HEK293 (cell line): ENCODE measurements around the gene SUSD4.

ENCODE experiments used
- CTCF ChIA-PET: fragments of 350-600 bp; formaldehyde crosslinking; extraction: SDS; loops from one replicate; lab custom pipeline; 2021; ENCODE audit warnings: antibody characterized with exemption; lab: Yijun Ruan, JAX
- POLR2A ChIA-PET: fragments of 300-600 bp; formaldehyde crosslinking; extraction: SDS; loops from one replicate; lab custom pipeline; 2020; ENCODE audit warnings: antibody characterized with exemption, inconsistent platforms; lab: Yijun Ruan, JAX
- H3K27ac ChIP-seq: fragments of 200-500 bp; sonication (Bioruptor generic); 2 replicates; pipeline ENCODE4 v1.5.1; 2014; ENCODE audit warnings: low read depth, low read length, control low read depth, inconsistent platforms; ENCODE audit errors: extremely low read depth
- H3K36me3 ChIP-seq, 2 experiments: fragments of 200-500 bp in 1 of 2; sonication (Bioruptor generic) in 1 of 2; 1 replicate in 1 of 2; 2 replicates in 1 of 2; pipeline ENCODE4 v1.5.1; 2014 to 2017; ENCODE audit warnings: inconsistent platforms in 2 of 2, low read length in 2 of 2; ENCODE audit not compliant: control insufficient read depth in 2 of 2, insufficient read depth in 1 of 2
- H3K4me1 ChIP-seq: fragments of 200-500 bp; sonication (Bioruptor generic); 2 replicates; pipeline ENCODE4 v1.5.1; 2014; ENCODE audit warnings: mild to moderate bottlenecking, low read length, inconsistent platforms; ENCODE audit not compliant: control insufficient read depth, insufficient read depth
- H3K4me3 ChIP-seq: 2 replicates; pipeline ENCODE4 v1.5.1; 2011; ENCODE audit warnings: low read depth, mild to moderate bottlenecking, control low read depth, low read length, moderate library complexity
- H3K9me3 ChIP-seq: fragments of 200-500 bp; sonication (Bioruptor generic); 2 replicates; pipeline ENCODE4 v1.5.1; 2014; ENCODE audit warnings: low read depth, low read length, inconsistent platforms; ENCODE audit not compliant: control insufficient read depth, insufficient read depth
- GFI1B ChIP-seq: fragments of 450-650 bp; formaldehyde crosslinking; IDR thresholded peaks from 2 replicates; pipeline ENCODE4 v1.5.1; 2016; ENCODE audit warnings: missing biosample characterization, missing genetic modification characterization
- SCRT1 ChIP-seq: fragments of 450-650 bp; formaldehyde crosslinking; IDR thresholded peaks from 2 replicates; pipeline ENCODE4 v1.5.1; 2016; ENCODE audit warnings: missing biosample characterization, missing genetic modification characterization, borderline replicate concordance
- ZBTB48 ChIP-seq: fragments of 450-650 bp; formaldehyde crosslinking; IDR thresholded peaks from 2 replicates; pipeline ENCODE4 v1.5.1; 2016; ENCODE audit warnings: missing biosample characterization, missing genetic modification characterization
- ZBTB8A ChIP-seq: fragments of 450-650 bp; formaldehyde crosslinking; IDR thresholded peaks from 2 replicates; pipeline ENCODE4 v1.5.1; 2016; ENCODE audit warnings: missing biosample characterization, missing genetic modification characterization
- ZIC2 ChIP-seq: fragments of 450-650 bp; formaldehyde crosslinking; IDR thresholded peaks from 2 replicates; pipeline ENCODE4 v1.5.1; 2016; ENCODE audit warnings: missing biosample characterization, missing genetic modification characterization
- ZNF140 ChIP-seq: fragments of 450-650 bp; formaldehyde crosslinking; IDR thresholded peaks from 2 replicates; pipeline ENCODE4 v1.5.1; 2016; ENCODE audit warnings: missing biosample characterization, missing genetic modification characterization
- ZNF18 ChIP-seq: fragments of 450-650 bp; formaldehyde crosslinking; IDR thresholded peaks from 2 replicates; pipeline ENCODE4 v1.5.1; 2016; ENCODE audit warnings: missing biosample characterization, missing genetic modification characterization
- ZNF184 ChIP-seq: fragments of 450-650 bp; IDR thresholded peaks from 2 replicates; pipeline ENCODE4 v1.5.1; 2018; ENCODE audit warnings: missing biosample characterization, mild to moderate bottlenecking, missing genetic modification characterization
- ZNF221 ChIP-seq: fragments of 450-650 bp; formaldehyde crosslinking; IDR thresholded peaks from 2 replicates; pipeline ENCODE4 v1.5.1; 2017; ENCODE audit warnings: missing biosample characterization, missing genetic modification characterization, borderline replicate concordance
- ZNF324 ChIP-seq: fragments of 450-650 bp; formaldehyde crosslinking; IDR thresholded peaks from 2 replicates; pipeline ENCODE4 v1.5.1; 2016; ENCODE audit warnings: missing biosample characterization, missing genetic modification characterization
- ZNF354C ChIP-seq: fragments of 450-650 bp; formaldehyde crosslinking; IDR thresholded peaks from 2 replicates; pipeline ENCODE4 v1.5.1; 2016; ENCODE audit warnings: missing biosample characterization, missing genetic modification characterization, low read depth, borderline replicate concordance
- ZNF501 ChIP-seq: fragments of 450-650 bp; formaldehyde crosslinking; IDR thresholded peaks from 2 replicates; pipeline ENCODE4 v1.5.1; 2016; ENCODE audit warnings: missing biosample characterization, missing genetic modification characterization
- ZNF510 ChIP-seq: fragments of 450-650 bp; formaldehyde crosslinking; IDR thresholded peaks from 2 replicates; pipeline ENCODE4 v1.5.1; 2018; ENCODE audit warnings: mild to moderate bottlenecking, missing genetic modification characterization, missing biosample characterization; ENCODE audit not compliant: insufficient replicate concordance
- ZNF626 ChIP-seq: fragments of 450-650 bp; sonication (Bioruptor Pico); formaldehyde crosslinking; IDR thresholded peaks from 2 replicates; pipeline ENCODE4 v1.5.1; 2018; ENCODE audit warnings: missing biosample characterization, missing genetic modification characterization, inconsistent platforms
- ZNF658 ChIP-seq: fragments of 450-650 bp; formaldehyde crosslinking; IDR thresholded peaks from 2 replicates; pipeline ENCODE4; 2016; ENCODE audit warnings: missing biosample characterization, missing genetic modification characterization
- ZNF707 ChIP-seq: fragments of 450-650 bp; formaldehyde crosslinking; IDR thresholded peaks from 2 replicates; pipeline ENCODE4 v1.5.1; 2016; ENCODE audit warnings: missing biosample characterization, missing genetic modification characterization
- ZNF792 ChIP-seq: fragments of 450-650 bp; formaldehyde crosslinking; IDR thresholded peaks from 2 replicates; pipeline ENCODE4 v1.5.1; 2016; ENCODE audit warnings: missing biosample characterization, missing genetic modification characterization
- ZSCAN23 ChIP-seq: fragments of 450-650 bp; formaldehyde crosslinking; IDR thresholded peaks from 2 replicates; pipeline ENCODE4 v1.5.1; 2016; ENCODE audit warnings: missing biosample characterization, missing genetic modification characterization
- TF ChIP-seq, protein P1 (sequence below): fragments of 450-650 bp; formaldehyde crosslinking; IDR thresholded peaks from 2 replicates; pipeline ENCODE4 v1.5.1; 2016; ENCODE audit warnings: missing biosample characterization, missing genetic modification characterization
- TF ChIP-seq, protein P2 (sequence below): fragments of 450-650 bp; formaldehyde crosslinking; IDR thresholded peaks from 2 replicates; pipeline ENCODE4 v1.5.1; 2016; ENCODE audit warnings: missing biosample characterization, missing genetic modification characterization
- TF ChIP-seq, protein P3 (sequence below): fragments of 450-650 bp; formaldehyde crosslinking; conservative IDR thresholded peaks from 2 replicates; pipeline ENCODE4 v1.5.1; 2016; ENCODE audit warnings: low read depth, missing biosample characterization, missing genetic modification characterization

Gene SUSD4

GRCh38 chr1:223186800-223187199, 177.2 kb downstream of the SUSD4 start (continued):
- TF ChIP-seq, protein P1, sequence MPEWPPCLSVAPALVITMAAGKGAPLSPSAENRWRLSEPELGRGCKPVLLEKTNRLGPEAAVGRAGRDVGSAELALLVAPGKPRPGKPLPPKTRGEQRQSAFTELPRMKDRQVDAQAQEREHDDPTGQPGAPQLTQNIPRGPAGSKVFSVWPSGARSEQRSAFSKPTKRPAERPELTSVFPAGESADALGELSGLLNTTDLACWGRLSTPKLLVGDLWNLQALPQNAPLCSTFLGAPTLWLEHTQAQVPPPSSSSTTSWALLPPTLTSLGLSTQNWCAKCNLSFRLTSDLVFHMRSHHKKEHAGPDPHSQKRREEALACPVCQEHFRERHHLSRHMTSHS (tag by site-specific recombination): no peak
- 0 out of 2 replicates have a peak, but pooled peaks have one; percentile 50 for TF ChIP-seq ZSCAN23 (tag by site-specific recombination)
- TF ChIP-seq ZBTB8A (tag by site-specific recombination): peak; percentile 72
- peak; percentile 86 for TF ChIP-seq ZNF510 (tag by site-specific recombination)
- peak; percentile 89; the same call in 1 of the 2 replicates for TF ChIP-seq ZNF140
- peak; percentile 73; the same call in 1 of the 2 replicates for TF ChIP-seq ZNF501 (tag by site-specific recombination)
- TF ChIP-seq, protein P2, sequence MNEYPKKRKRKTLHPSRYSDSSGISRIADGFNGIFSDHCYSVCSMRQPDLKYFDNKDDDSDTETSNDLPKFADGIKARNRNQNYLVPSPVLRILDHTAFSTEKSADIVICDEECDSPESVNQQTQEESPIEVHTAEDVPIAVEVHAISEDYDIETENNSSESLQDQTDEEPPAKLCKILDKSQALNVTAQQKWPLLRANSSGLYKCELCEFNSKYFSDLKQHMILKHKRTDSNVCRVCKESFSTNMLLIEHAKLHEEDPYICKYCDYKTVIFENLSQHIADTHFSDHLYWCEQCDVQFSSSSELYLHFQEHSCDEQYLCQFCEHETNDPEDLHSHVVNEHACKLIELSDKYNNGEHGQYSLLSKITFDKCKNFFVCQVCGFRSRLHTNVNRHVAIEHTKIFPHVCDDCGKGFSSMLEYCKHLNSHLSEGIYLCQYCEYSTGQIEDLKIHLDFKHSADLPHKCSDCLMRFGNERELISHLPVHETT (tag by site-specific recombination): no peak
- TF ChIP-seq ZNF626: no peak
- TF ChIP-seq, protein P3, sequence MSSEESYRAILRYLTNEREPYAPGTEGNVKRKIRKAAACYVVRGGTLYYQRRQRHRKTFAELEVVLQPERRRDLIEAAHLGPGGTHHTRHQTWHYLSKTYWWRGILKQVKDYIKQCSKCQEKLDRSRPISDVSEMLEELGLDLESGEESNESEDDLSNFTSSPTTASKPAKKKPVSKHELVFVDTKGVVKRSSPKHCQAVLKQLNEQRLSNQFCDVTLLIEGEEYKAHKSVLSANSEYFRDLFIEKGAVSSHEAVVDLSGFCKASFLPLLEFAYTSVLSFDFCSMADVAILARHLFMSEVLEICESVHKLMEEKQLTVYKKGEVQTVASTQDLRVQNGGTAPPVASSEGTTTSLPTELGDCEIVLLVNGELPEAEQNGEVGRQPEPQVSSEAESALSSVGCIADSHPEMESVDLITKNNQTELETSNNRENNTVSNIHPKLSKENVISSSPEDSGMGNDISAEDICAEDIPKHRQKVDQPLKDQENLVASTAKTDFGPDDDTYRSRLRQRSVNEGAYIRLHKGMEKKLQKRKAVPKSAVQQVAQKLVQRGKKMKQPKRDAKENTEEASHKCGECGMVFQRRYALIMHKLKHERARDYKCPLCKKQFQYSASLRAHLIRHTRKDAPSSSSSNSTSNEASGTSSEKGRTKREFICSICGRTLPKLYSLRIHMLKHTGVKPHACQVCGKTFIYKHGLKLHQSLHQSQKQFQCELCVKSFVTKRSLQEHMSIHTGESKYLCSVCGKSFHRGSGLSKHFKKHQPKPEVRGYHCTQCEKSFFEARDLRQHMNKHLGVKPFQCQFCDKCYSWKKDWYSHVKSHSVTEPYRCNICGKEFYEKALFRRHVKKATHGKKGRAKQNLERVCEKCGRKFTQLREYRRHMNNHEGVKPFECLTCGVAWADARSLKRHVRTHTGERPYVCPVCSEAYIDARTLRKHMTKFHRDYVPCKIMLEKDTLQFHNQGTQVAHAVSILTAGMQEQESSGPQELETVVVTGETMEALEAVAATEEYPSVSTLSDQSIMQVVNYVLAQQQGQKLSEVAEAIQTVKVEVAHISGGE: peak; percentile 80
- TF ChIP-seq ZNF18 (tag by site-specific recombination): 0 out of 2 replicates have a peak, but pooled peaks have one; percentile 29
- TF ChIP-seq ZNF184: no peak
- TF ChIP-seq ZNF221 (tag by site-specific recombination): peak; percentile 26; the same call in 1 of the 2 replicates

DNA sequence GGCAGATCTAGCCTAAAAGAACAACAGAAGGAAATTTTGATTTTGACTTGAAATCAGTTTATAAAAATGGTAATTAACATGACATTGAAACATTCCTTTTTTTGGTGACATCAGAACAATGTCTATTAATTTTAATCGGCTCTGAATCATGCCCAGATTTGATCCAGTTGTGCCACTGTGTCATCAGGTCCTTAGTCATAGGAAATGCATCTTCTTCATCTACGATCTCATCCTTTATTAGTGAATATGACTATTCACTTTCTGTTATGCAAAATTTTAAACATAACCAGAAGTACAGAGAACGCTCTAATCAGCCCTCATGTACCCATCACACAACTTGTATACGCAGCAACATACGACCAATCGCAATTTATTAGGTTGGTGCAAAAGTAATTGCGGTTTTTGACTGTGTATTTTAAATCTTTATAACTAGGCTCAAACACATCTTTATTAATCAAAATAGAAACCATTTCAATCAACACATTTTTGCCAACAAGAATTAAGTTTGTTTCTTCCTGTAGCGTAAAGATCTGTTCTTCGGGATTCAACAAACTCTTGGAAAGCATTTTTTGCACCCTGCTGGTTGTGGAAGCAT, 180.6 kb downstream of the SUSD4 start:
- ChIA-PET POLR2A (no interaction called here), CTCF (no interaction called here)
- no peaks in the 10 kb centered on the region for H3K9me3 ChIP-seq
- no peak for TF ChIP-seq ZNF658 (tag by site-specific recombination)
- no peaks in the 10 kb centered on the region for H3K4me1 ChIP-seq
- H3K4me3 ChIP-seq: no peak overlapping the region
- H3K27ac ChIP-seq: no peak overlapping the region
- no peaks in the 10 kb centered on the region for H3K36me3 ChIP-seq

- ChIA-PET CTCF (interaction anchor here (0.6 to 2.1 kb wide), 4 partner anchors 47 to 541 kb away, joined by 3 to 8 read pairs (median 4); no protein-coding TSS in a partner anchor), POLR2A (no interaction called here)
- Histone ChIP-seq H3K9me3 (no peaks in the 10 kb centered on the region), H3K27ac (no peak overlapping the region), H3K36me3 (no peaks in the 10 kb centered on the region), H3K4me3 (no peak overlapping the region), H3K4me1 (no peaks in the 10 kb centered on the region)
- peak; percentile 55; the same call in 1 of the 2 replicates for TF ChIP-seq ZIC2 (tag by site-specific recombination)
- TF ChIP-seq ZBTB48 (tag by site-specific recombination): no peak
- TF ChIP-seq GFI1B (tag by site-specific recombination): no peak
- TF ChIP-seq ZNF354C: no peak
- no peak for TF ChIP-seq ZNF324 (tag by site-specific recombination)
- TF ChIP-seq SCRT1 (tag by site-specific recombination): no peak
- no peak for TF ChIP-seq ZNF792 (tag by site-specific recombination)
- no peak for TF ChIP-seq ZNF707 (tag by site-specific recombination)
Measured at GRCh38 chr1:223180731-223181321, 183.2 kb downstream of the SUSD4 start.
